Peyer's patch (tissue), 4 donors: ENCODE measurements around the gene XRCC1.

Experiments used
- CTCF ChIP-seq, 6 experiments: fragments of 450-650 bp in 4 of 6; fragments of 200-600 bp in 2 of 6; sonication (generic) in 1 of 6; IDR thresholded peaks; one replicate each; pipeline ENCODE4 v1.5.1; 2017 to 2019; ENCODE audit warnings: antibody characterized with exemption in 6 of 6, mild to moderate bottlenecking in 3 of 6, moderate library complexity in 1 of 6
- POLR2A ChIP-seq, 2 donors: fragments of 450-650 bp; IDR thresholded peaks; one replicate each; pipeline ENCODE4 v1.5.1; 2017; ENCODE audit warnings: antibody characterized with exemption in 2 of 2, mild to moderate bottlenecking in 2 of 2, moderate library complexity in 2 of 2

DNA sequence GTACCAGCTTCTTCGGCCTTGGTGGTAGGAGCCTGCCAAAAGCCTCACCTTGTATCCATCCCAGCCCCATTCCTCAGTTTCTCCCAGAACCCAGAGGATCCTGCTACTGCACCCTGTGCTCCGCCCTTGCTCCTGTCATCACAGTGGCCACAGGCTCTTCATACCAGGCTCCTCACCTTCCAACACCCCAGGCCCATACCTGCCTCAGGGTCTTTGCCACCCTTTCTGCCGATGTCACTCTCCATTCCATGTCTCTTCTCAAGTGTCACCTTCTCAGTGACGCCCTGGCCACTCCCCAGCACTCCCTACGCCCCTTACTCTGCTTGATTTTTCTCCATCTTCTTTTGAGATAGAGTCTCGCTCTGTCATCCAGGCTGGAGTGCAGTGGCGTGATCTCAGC, 34.5 kb upstream of the XRCC1 start:
- TF ChIP-seq POLR2A (IDR thresholded peaks at IDR 0.05) (no peak), CTCF (IDR thresholded peaks at IDR 0.05) (no peak)
